ENCODE data around the gene MRPL39. TPM values are rescaled to one million over a fixed set of nuclear protein-coding genes. Genes with fewer than 3 reads are reported as not detected.

The MRPL39 gene
- total RNA-seq, 1 experiment from 2014 or later = 21.2 TPM

GRCh38 chr21:25647647-25648046, 40.4 kb upstream of the MRPL39 start:
- POLR2A ChIA-PET (ENCODE audit: unreplicated experiment) = no interaction called here
- TF ChIP-seq EZH2 (IDR thresholded peaks at IDR 0.05; ENCODE audit: low read depth) (no peak), CTCF (conservative IDR thresholded peaks at IDR 0.05) (no peak)
- Histone ChIP-seq H3K4me1 (replicated peaks; ENCODE audit: insufficient read depth) (no peaks in the 10 kb centered on the region), H4K20me1 (ENCODE audit: insufficient read depth) (no peaks in the 10 kb centered on the region), H3K4me2 (no peak overlapping the region), H3K36me3 (ENCODE audit: low read depth) (no peaks in the 10 kb centered on the region), H3K79me2 (ENCODE audit: low read depth) (no peaks in the 10 kb centered on the region), H3K27ac (no peak overlapping the region), H3K9me2 (ENCODE audit: insufficient read depth) (no peaks in the 10 kb centered on the region), H3K4me3 (no peak overlapping the region), H2AFZ (no peak overlapping the region), H3K27me3 (ENCODE audit: insufficient read depth, low read depth) (no peaks in the 10 kb centered on the region), H3K9me3 (ENCODE audit: insufficient read depth, low read depth) (no peaks in the 10 kb centered on the region), H3F3A (ENCODE audit: insufficient read depth, low read depth) (no peaks in the 10 kb centered on the region)
- intact Hi-C loops (cut with micrococcal nuclease; ENCODE audit: unreplicated experiment) = no loop called here
- DNase-seq = no peak
- CTCF ChIA-PET = no interaction called here
- no TSS peak for BruUV-seq (replicated peaks)

DNA sequence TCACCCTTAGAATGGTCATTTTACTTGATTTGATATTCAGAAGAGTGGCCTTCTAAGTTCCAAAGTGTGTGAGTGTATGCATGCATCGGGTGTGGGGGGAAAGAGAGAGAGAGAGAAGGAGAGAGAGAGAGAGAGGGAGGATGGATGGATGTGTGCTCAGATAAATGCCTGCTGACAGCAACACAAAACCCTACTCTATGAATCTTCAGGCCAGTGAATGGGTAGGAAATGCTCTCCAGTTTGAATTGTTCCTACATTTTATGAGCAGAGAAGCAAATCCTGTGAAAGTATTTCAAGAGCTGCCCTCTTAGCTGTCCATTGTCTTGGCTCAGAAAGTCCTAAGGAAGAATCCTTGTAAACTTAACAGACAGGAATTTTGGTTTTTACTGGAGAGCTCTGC, 39.2 kb upstream of the MRPL39 start:
- no TSS peak for BruUV-seq (replicated peaks)
- no peak for DNase-seq
- POLR2A ChIA-PET (ENCODE audit: unreplicated experiment) = no interaction called here
- no peaks in the 10 kb centered on the region for H3K4me1 ChIP-seq (replicated peaks; ENCODE audit: insufficient read depth)
- H3K9me3 ChIP-seq (ENCODE audit: insufficient read depth, low read depth) = no peaks in the 10 kb centered on the region
- no peak for TF ChIP-seq EZH2 (IDR thresholded peaks at IDR 0.05; ENCODE audit: low read depth)
- TF ChIP-seq CTCF (conservative IDR thresholded peaks at IDR 0.05) = no peak
- no peaks in the 10 kb centered on the region for H3K9me2 ChIP-seq (ENCODE audit: insufficient read depth)
- CTCF ChIA-PET = no interaction called here
- H3F3A ChIP-seq (ENCODE audit: insufficient read depth, low read depth) = no peaks in the 10 kb centered on the region
- H3K27me3 ChIP-seq (ENCODE audit: insufficient read depth, low read depth) = no peaks in the 10 kb centered on the region
- intact Hi-C loops (cut with micrococcal nuclease; ENCODE audit: unreplicated experiment) = no loop called here
- H3K36me3 ChIP-seq (ENCODE audit: low read depth) = no peaks in the 10 kb centered on the region
- no peak overlapping the region for H2AFZ ChIP-seq
- H3K27ac ChIP-seq = no peak overlapping the region
- no peak overlapping the region for H3K4me2 ChIP-seq
- no peak overlapping the region for H3K4me3 ChIP-seq
- no peaks in the 10 kb centered on the region for H4K20me1 ChIP-seq (ENCODE audit: insufficient read depth)
- no peaks in the 10 kb centered on the region for H3K79me2 ChIP-seq (ENCODE audit: low read depth)

GRCh38 chr21:25643486-25643885, 36.2 kb upstream of the MRPL39 start:
- H3K4me2 ChIP-seq = no peak overlapping the region
- no peak overlapping the region for H3K4me3 ChIP-seq
- BruUV-seq (replicated peaks) = no TSS peak
- H3K79me2 ChIP-seq (ENCODE audit: low read depth) = no peaks in the 10 kb centered on the region
- no peak overlapping the region for H3K27ac ChIP-seq
- no peaks in the 10 kb centered on the region for H4K20me1 ChIP-seq (ENCODE audit: insufficient read depth)
- H3K9me2 ChIP-seq (ENCODE audit: insufficient read depth) = no peaks in the 10 kb centered on the region
- ChIA-PET CTCF (no interaction called here), POLR2A (ENCODE audit: unreplicated experiment) (no interaction called here)
- DNase-seq = no peak
- H3K9me3 ChIP-seq (ENCODE audit: insufficient read depth, low read depth) = no peaks in the 10 kb centered on the region
- TF ChIP-seq EZH2 (IDR thresholded peaks at IDR 0.05; ENCODE audit: low read depth) (no peak), CTCF (conservative IDR thresholded peaks at IDR 0.05) (no peak)
- no peaks in the 10 kb centered on the region for H3K27me3 ChIP-seq (ENCODE audit: insufficient read depth, low read depth)
- no peak overlapping the region for H2AFZ ChIP-seq
- no peaks in the 10 kb centered on the region for H3K4me1 ChIP-seq (replicated peaks; ENCODE audit: insufficient read depth)
- no peaks in the 10 kb centered on the region for H3K36me3 ChIP-seq (ENCODE audit: low read depth)
- H3F3A ChIP-seq (ENCODE audit: insufficient read depth, low read depth) = no peaks in the 10 kb centered on the region
- intact Hi-C loops (cut with micrococcal nuclease; ENCODE audit: unreplicated experiment) = no loop called here

Data from PC-9 (cell line).